RWPE1 (cell line): Measurements from ENCODE around the gene ABHD2.

ENCODE experiments used
- CTCF ChIA-PET: fragments of 350-600 bp; sonication (Branson Sonifier 250); formaldehyde crosslinking; extraction: SDS; loops from one replicate; lab custom pipeline; 2021; lab: Yijun Ruan, JAX
- POLR2A ChIA-PET: fragments of 400-600 bp; formaldehyde crosslinking; extraction: SDS; loops from one replicate; lab custom pipeline; 2020; ENCODE audit warnings: antibody characterized with exemption; ENCODE audit not compliant: low non-redundant PET; lab: Yijun Ruan, JAX
- DNase-seq: peaks from one replicate; pipeline ENCODE4 v3.0.0; 2012; ENCODE audit warnings: low spot score
- H3K27ac ChIP-seq: fragments of 450-650 bp; 2 replicates; pipeline ENCODE4 v1.5.1; 2017
- TF ChIP-seq, protein P1 (sequence below): fragments of 450-650 bp; conservative IDR thresholded peaks from 2 replicates; pipeline ENCODE4 v1.5.1; 2017; ENCODE audit warnings: low read depth, mild to moderate bottlenecking

ABHD2 gene

DNA sequence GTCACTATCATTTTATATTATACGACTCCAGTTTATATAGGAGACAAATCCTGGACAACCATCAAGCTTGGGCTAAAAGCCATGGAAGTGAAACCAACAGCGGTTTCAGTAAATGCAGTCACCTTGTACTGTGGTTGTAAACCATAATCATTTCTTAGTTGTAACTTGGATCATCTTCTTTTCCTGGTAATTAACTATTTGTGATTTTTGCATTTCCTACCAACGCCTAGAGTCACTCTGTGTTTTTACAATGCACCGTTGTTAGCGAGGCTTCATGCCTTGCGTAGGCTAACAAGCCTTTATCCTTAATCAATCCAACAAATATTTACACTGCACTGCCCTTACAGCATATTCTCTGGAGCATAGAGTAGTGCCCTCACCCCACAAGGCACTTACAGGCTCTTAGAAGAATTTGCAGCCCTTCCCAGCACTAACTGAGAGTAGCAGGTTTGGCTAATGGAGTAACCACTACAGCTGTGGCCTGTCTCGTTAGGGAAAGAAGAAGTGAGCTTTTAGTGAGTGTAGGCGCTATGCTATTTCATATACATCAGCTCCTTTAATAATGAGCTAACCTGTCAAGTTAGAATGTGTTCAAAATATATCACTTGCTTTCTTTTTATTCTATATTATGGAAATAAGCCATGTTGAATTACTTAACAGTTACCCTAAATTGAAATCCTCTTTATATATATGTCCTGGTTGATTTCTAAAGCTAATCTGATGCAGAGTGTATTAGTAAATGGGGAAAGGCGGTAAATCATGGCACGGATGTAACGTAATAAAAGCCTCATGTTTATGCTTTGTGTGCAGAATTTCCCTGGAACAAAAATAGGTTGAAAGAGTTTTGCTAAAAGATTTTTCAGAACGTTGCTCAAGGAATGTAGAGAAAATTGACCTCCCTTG, 62.8 kb downstream of the ABHD2 start:
- DNase-seq = no peak
- H3K27ac ChIP-seq = no peak overlapping the region
- CTCF ChIA-PET = interaction anchor here (1.2 kb wide), 1 partner anchor 20 kb away, joined by 3 read pairs; no protein-coding TSS in a partner anchor

GRCh38 chr15:89155122-89155521, 66.9 kb downstream of the ABHD2 start:
- no peak overlapping the region for H3K27ac ChIP-seq
- ChIA-PET CTCF (interaction anchor here (0.5 kb wide), 1 partner anchor 53 kb away, joined by 3 read pairs; no protein-coding TSS in a partner anchor), POLR2A (no interaction called here)
- TF ChIP-seq, protein P1, sequence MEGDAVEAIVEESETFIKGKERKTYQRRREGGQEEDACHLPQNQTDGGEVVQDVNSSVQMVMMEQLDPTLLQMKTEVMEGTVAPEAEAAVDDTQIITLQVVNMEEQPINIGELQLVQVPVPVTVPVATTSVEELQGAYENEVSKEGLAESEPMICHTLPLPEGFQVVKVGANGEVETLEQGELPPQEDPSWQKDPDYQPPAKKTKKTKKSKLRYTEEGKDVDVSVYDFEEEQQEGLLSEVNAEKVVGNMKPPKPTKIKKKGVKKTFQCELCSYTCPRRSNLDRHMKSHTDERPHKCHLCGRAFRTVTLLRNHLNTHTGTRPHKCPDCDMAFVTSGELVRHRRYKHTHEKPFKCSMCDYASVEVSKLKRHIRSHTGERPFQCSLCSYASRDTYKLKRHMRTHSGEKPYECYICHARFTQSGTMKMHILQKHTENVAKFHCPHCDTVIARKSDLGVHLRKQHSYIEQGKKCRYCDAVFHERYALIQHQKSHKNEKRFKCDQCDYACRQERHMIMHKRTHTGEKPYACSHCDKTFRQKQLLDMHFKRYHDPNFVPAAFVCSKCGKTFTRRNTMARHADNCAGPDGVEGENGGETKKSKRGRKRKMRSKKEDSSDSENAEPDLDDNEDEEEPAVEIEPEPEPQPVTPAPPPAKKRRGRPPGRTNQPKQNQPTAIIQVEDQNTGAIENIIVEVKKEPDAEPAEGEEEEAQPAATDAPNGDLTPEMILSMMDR = no peak
- DNase-seq = no peak

More for the DNA sequence above, 62.8 kb downstream of the ABHD2 start:
- POLR2A ChIA-PET = interaction anchor here (0.6 kb wide), 1 partner anchor 1784 kb away, joined by 3 read pairs; no protein-coding TSS in a partner anchor
- TF ChIP-seq, protein P1 = no peak

DNA sequence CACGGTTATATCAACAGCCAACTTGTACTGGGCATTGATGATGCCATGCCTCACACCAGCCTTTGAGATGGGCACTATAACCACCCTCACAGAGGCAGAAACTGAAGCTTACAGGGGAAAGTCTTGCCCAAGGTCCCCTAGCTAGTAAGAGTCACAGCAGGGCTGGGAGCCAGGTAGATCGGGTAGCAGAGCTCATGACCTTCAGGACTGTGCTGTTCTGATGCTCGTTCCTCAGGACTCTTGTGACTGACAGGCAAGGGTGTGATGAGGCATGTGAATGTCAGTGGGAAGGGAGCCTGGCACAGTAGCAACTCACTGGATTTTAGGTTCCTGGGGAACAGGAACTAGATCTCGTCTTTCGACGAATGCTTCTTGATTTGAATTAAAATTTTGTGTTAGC, 67.4 kb downstream of the ABHD2 start:
- ChIA-PET POLR2A (no interaction called here), CTCF (interaction anchor here (0.5 to 0.7 kb wide), 3 partner anchors 54 to 114 kb away, joined by 3 to 10 read pairs (median 6); no protein-coding TSS in a partner anchor)
- no peak for DNase-seq
- H3K27ac ChIP-seq = no peak overlapping the region
- TF ChIP-seq, protein P1 = no peak

- no peak overlapping the region for H3K27ac ChIP-seq
- ChIA-PET CTCF (no interaction called here), POLR2A (no interaction called here)
- no peak for DNase-seq
- TF ChIP-seq, protein P1 = no peak
Measured at GRCh38 chr15:89157061-89157460, 68.8 kb downstream of the ABHD2 start.

GRCh38 chr15:89157918-89158564, 69.8 kb downstream of the ABHD2 start:
- CTCF ChIA-PET = interaction anchor here (1.2 kb wide), 1 partner anchor 49 kb away, joined by 3 read pairs; no protein-coding TSS in a partner anchor
- POLR2A ChIA-PET = no interaction called here
- TF ChIP-seq, protein P1 = no peak
- DNase-seq = no peak
- H3K27ac ChIP-seq = no peak overlapping the region

DNA sequence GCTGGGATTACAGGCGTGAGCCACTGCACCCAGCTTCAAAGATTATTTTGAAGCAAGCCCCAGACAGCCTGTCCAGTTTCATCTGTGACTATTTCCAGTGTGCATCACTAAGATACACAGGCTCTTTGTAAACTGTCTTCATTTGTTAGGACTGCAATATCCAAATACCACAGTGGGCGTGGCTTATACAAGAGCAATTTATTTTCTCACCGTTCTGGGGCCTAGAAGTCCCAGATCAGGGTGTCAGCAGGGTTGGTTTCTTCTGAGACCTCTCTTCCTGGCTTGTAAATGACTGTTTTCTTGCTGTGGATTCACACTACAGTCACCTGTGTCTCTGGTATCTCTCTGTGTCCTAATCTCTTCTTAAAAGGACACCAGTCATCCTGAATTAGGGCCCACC, 73.4 kb downstream of the ABHD2 start:
- ChIA-PET POLR2A (no interaction called here), CTCF (no interaction called here)
- no peak overlapping the region for H3K27ac ChIP-seq
- no peak for DNase-seq
- TF ChIP-seq, protein P1 = no peak
